ENCODE results near the gene LRRC4C. TPM values are rescaled to one million over a fixed set of nuclear protein-coding genes. Genes with fewer than 3 reads are reported as not detected.

Gene LRRC4C
- total and polyA plus RNA-seq, 2 donors (not counting 3 experiments of a cell fraction or from before 2014, with no cell fraction given), result not detected

DNA sequence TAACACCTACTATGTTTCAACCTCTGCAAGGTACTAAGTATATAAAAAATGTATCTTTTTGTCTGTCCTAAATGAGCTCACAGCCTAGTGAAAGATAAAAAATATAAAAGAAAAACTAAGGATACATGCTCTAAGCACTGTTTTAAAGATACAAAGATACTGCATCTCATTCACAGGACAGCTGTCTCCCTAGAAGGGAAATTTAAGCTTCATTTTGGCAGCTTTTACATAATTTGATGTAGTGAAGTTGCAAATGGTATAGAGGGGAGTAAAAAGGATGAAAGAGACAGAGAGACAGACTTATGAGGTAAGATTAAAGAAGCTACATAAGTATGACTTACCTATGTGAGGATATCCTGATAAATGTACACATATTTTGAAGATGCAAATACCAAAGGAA lies 53.6 kb downstream of the LRRC4C start:
- Histone ChIP-seq H3K79me2 (ENCODE audit: control insufficient read depth, insufficient read depth, low read length) (no peaks in the 10 kb centered on the region), H4K20me1 (replicated peaks; ENCODE audit: control insufficient read depth, extremely low read depth, insufficient read depth, low read length) (no peaks in the 10 kb centered on the region), H2AFZ (ENCODE audit: low read depth, low read length) (no peak overlapping the region), H3K36me3 (ENCODE audit: control insufficient read depth in 2 of 2, extremely low read depth in 1 of 2, insufficient read depth in 2 of 2, low read length in 2 of 2) (no peaks in the 10 kb centered on the region), H3K4me2 (ENCODE audit: insufficient read depth, low read length) (no peak overlapping the region), H3K9me3 (replicated peaks; ENCODE audit: control insufficient read depth, insufficient read depth, low read length) (peaks cover 2% of the 10 kb centered on the region), H3K9me1 (replicated peaks; ENCODE audit: control insufficient read depth, extremely low read depth, insufficient read depth, low read length) (no peaks in the 10 kb centered on the region), H3K9ac (replicated peaks; ENCODE audit: extremely low read depth, insufficient read depth, low read length) (no peak overlapping the region), H3K27me3 (ENCODE audit: control insufficient read depth in 2 of 2, insufficient read depth in 2 of 2, low read length in 2 of 2) (no peaks in the 10 kb centered on the region), H3K27ac (ENCODE audit: insufficient read depth, low read depth, low read length) (no peak overlapping the region), H3K4me3 (replicated peaks in 1 of 3; ENCODE audit: insufficient read depth in 1 of 3, low read depth in 1 of 3, low read length in 3 of 3) (no peak overlapping the region), H3K4me1 (ENCODE audit: control insufficient read depth, extremely low read depth, insufficient read depth, low read length) (no peaks in the 10 kb centered on the region)
- FAIRE-seq (no peak), DNase-seq (ENCODE audit: low read depth, low spot score) (no peak)
- TF ChIP-seq EZH2 (IDR thresholded peaks at IDR 0.05; ENCODE audit: borderline replicate concordance, low read depth, low read length, severe bottlenecking) (no peak), POLR2AphosphoS5 (IDR thresholded peaks at IDR 0.05; ENCODE audit: insufficient read depth, low read depth, low read length) (no peak), FOS (IDR thresholded peaks at IDR 0.05; ENCODE audit: borderline replicate concordance, insufficient read depth, low read length) (no peak), JUN (IDR thresholded peaks at IDR 0.05; ENCODE audit: borderline replicate concordance, insufficient read depth, insufficient read length, low read depth) (no peak), MYC (IDR thresholded peaks at IDR 0.05; ENCODE audit: low read depth, low read length) (no peak), GATA2 (IDR thresholded peaks at IDR 0.05; ENCODE audit: insufficient read depth, insufficient read length, low read depth, low read length) (no peak), POLR2A (IDR thresholded peaks at IDR 0.05; ENCODE audit: low read depth, low read length) (no peak)
- TF ChIP-seq, protein P1, sequence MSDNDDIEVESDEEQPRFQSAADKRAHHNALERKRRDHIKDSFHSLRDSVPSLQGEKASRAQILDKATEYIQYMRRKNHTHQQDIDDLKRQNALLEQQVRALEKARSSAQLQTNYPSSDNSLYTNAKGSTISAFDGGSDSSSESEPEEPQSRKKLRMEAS (IDR thresholded peaks at IDR 0.05; ENCODE audit: insufficient read depth, insufficient read length), result no peak
- TF ChIP-seq, protein P2, sequence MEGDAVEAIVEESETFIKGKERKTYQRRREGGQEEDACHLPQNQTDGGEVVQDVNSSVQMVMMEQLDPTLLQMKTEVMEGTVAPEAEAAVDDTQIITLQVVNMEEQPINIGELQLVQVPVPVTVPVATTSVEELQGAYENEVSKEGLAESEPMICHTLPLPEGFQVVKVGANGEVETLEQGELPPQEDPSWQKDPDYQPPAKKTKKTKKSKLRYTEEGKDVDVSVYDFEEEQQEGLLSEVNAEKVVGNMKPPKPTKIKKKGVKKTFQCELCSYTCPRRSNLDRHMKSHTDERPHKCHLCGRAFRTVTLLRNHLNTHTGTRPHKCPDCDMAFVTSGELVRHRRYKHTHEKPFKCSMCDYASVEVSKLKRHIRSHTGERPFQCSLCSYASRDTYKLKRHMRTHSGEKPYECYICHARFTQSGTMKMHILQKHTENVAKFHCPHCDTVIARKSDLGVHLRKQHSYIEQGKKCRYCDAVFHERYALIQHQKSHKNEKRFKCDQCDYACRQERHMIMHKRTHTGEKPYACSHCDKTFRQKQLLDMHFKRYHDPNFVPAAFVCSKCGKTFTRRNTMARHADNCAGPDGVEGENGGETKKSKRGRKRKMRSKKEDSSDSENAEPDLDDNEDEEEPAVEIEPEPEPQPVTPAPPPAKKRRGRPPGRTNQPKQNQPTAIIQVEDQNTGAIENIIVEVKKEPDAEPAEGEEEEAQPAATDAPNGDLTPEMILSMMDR (IDR thresholded peaks at IDR 0.05; ENCODE audit: extremely low read depth in 1 of 2, insufficient read depth in 1 of 2, low read depth in 1 of 2, low read length in 2 of 2), result no peak
- no TSS peak for BruUV-seq (replicated peaks)
- intact Hi-C loops (cut with micrococcal nuclease), result no loop called here
- dilution Hi-C loops (cut with MboI; ENCODE audit: extremely low pct_ligation_motif_present, low sequenced_read_pairs), result no loop called here
- CTCF ChIA-PET, result no interaction called here
- POLR2A ChIA-PET, result no interaction called here

Data from endothelial cell of umbilical vein (primary cell).